ENCODE data around the gene EGFR. TPM values are rescaled to one million over a fixed set of nuclear protein-coding genes. Genes with fewer than 3 reads are reported as not detected.

Gene EGFR
- polyA plus RNA-seq, 1 donor from 2014 or later = 0.22 TPM

DNA sequence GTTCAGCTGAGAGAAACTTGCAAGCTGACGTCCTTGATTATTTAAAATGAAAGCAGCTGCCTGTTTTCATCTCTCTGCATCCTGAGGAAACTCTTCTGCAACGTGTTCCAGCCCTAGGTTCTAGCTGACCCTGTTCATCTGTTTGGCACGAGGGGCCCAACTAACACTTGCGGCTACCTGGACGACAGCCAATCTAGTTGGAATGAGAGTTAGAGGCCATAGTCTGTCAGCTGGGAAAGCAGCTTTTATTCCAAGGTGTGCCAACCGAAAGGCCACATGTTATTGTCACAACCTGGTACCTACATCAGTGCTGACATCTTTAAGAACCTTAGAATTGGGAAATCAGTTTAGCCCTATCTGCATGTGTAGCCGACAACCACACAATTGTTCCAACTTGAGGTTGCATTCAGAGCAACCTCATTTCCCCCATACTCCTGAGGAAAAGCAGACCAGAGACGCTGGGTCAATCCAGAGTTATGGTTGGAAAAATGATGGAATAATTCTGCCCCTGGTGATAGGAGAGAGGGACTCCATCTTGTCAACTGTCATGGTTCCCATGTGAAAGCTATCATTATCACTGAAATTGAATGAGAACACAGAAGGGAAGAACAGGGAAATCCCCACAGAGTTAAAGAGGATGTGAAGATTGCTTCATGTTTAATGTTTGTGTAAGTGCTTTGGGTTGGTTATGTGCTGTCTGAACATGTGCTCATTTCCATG lies 121.6 kb downstream of the EGFR start:
- Histone ChIP-seq H3K79me2 (replicated peaks; ENCODE audit: insufficient read depth, low read length) (no peaks in the 10 kb centered on the region), H3K9ac (ENCODE audit: low read length) (no peak overlapping the region), H4K20me1 (ENCODE audit: insufficient read depth) (no peaks in the 10 kb centered on the region), H3K4me2 (ENCODE audit: low read length) (no peak overlapping the region), H3K36me3 (ENCODE audit: insufficient read depth, low read length) (no peaks in the 10 kb centered on the region), H2AFZ (ENCODE audit: low read depth, low read length) (peak overlapping the region; percentile 35), H3K9me3 (ENCODE audit: low read length) (no peaks in the 10 kb centered on the region), H3K27ac (ENCODE audit: low read length) (no peak overlapping the region), H3K27me3 (ENCODE audit: insufficient read depth, low read depth, low read length) (no peaks in the 10 kb centered on the region), H3K4me3 (ENCODE audit: low read length) (no peak overlapping the region), H3K9me2 (ENCODE audit: insufficient read depth, low read length) (no peaks in the 10 kb centered on the region), H3F3A (ENCODE audit: insufficient read depth, low read length, poor library complexity, severe bottlenecking) (no peaks in the 10 kb centered on the region)
- TF ChIP-seq EZH2 (IDR thresholded peaks at IDR 0.05; ENCODE audit: borderline replicate concordance, insufficient read depth, low read length, poor library complexity, severe bottlenecking) (no peak), EP300 (conservative IDR thresholded peaks at IDR 0.05; ENCODE audit: poor library complexity, severe bottlenecking) (peak; percentile 27), TAF1 (IDR thresholded peaks at IDR 0.05; ENCODE audit: low read depth) (no peak), POLR2AphosphoS5 (IDR thresholded peaks at IDR 0.05) (peak; percentile 46), RAD21 (conservative IDR thresholded peaks at IDR 0.05) (no peak)
- TF ChIP-seq, protein P1, sequence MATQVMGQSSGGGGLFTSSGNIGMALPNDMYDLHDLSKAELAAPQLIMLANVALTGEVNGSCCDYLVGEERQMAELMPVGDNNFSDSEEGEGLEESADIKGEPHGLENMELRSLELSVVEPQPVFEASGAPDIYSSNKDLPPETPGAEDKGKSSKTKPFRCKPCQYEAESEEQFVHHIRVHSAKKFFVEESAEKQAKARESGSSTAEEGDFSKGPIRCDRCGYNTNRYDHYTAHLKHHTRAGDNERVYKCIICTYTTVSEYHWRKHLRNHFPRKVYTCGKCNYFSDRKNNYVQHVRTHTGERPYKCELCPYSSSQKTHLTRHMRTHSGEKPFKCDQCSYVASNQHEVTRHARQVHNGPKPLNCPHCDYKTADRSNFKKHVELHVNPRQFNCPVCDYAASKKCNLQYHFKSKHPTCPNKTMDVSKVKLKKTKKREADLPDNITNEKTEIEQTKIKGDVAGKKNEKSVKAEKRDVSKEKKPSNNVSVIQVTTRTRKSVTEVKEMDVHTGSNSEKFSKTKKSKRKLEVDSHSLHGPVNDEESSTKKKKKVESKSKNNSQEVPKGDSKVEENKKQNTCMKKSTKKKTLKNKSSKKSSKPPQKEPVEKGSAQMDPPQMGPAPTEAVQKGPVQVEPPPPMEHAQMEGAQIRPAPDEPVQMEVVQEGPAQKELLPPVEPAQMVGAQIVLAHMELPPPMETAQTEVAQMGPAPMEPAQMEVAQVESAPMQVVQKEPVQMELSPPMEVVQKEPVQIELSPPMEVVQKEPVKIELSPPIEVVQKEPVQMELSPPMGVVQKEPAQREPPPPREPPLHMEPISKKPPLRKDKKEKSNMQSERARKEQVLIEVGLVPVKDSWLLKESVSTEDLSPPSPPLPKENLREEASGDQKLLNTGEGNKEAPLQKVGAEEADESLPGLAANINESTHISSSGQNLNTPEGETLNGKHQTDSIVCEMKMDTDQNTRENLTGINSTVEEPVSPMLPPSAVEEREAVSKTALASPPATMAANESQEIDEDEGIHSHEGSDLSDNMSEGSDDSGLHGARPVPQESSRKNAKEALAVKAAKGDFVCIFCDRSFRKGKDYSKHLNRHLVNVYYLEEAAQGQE (IDR thresholded peaks at IDR 0.05; ENCODE audit: borderline replicate concordance) = peak; percentile 41

- H3K4me3 ChIP-seq (ENCODE audit: low read length) = no peak overlapping the region
- no peaks in the 10 kb centered on the region for H3K27me3 ChIP-seq (ENCODE audit: insufficient read depth, low read depth, low read length)
- no peak overlapping the region for H3K27ac ChIP-seq (ENCODE audit: low read length)
- no peaks in the 10 kb centered on the region for H3F3A ChIP-seq (ENCODE audit: insufficient read depth, low read length, poor library complexity, severe bottlenecking)
- H2AFZ ChIP-seq (ENCODE audit: low read depth, low read length) = peak overlapping the region; percentile 35
- H3K9ac ChIP-seq (ENCODE audit: low read length) = no peak overlapping the region
- no peak overlapping the region for H3K4me2 ChIP-seq (ENCODE audit: low read length)
- no peak for TF ChIP-seq POLR2AphosphoS5 (IDR thresholded peaks at IDR 0.05)
- TF ChIP-seq EZH2 (IDR thresholded peaks at IDR 0.05; ENCODE audit: borderline replicate concordance, insufficient read depth, low read length, poor library complexity, severe bottlenecking) = no peak
- no peak for TF ChIP-seq MXI1 (conservative IDR thresholded peaks at IDR 0.05; ENCODE audit: poor library complexity, severe bottlenecking)
- TF ChIP-seq SMC3 (conservative IDR thresholded peaks at IDR 0.05; ENCODE audit: poor library complexity) = no peak
- no peaks in the 10 kb centered on the region for H3K36me3 ChIP-seq (ENCODE audit: insufficient read depth, low read length)
- no peaks in the 10 kb centered on the region for H4K20me1 ChIP-seq (ENCODE audit: insufficient read depth)
- H3K9me3 ChIP-seq (ENCODE audit: low read length) = no peaks in the 10 kb centered on the region
- H3K9me2 ChIP-seq (ENCODE audit: insufficient read depth, low read length) = no peaks in the 10 kb centered on the region
- no peaks in the 10 kb centered on the region for H3K79me2 ChIP-seq (replicated peaks; ENCODE audit: insufficient read depth, low read length)
Measured at GRCh38 chr7:55140941-55141278, 122.1 kb downstream of the EGFR start.

- H3K27ac ChIP-seq (ENCODE audit: low read length) = no peak overlapping the region
- no peaks in the 10 kb centered on the region for H3K9me3 ChIP-seq (ENCODE audit: low read length)
- H3K9ac ChIP-seq (ENCODE audit: low read length) = no peak overlapping the region
- no peaks in the 10 kb centered on the region for H3K79me2 ChIP-seq (replicated peaks; ENCODE audit: insufficient read depth, low read length)
- TF ChIP-seq EZH2 (IDR thresholded peaks at IDR 0.05; ENCODE audit: borderline replicate concordance, insufficient read depth, low read length, poor library complexity, severe bottlenecking) = no peak
- TF ChIP-seq, protein P2, sequence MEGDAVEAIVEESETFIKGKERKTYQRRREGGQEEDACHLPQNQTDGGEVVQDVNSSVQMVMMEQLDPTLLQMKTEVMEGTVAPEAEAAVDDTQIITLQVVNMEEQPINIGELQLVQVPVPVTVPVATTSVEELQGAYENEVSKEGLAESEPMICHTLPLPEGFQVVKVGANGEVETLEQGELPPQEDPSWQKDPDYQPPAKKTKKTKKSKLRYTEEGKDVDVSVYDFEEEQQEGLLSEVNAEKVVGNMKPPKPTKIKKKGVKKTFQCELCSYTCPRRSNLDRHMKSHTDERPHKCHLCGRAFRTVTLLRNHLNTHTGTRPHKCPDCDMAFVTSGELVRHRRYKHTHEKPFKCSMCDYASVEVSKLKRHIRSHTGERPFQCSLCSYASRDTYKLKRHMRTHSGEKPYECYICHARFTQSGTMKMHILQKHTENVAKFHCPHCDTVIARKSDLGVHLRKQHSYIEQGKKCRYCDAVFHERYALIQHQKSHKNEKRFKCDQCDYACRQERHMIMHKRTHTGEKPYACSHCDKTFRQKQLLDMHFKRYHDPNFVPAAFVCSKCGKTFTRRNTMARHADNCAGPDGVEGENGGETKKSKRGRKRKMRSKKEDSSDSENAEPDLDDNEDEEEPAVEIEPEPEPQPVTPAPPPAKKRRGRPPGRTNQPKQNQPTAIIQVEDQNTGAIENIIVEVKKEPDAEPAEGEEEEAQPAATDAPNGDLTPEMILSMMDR (IDR thresholded peaks at IDR 0.05; ENCODE audit: poor library complexity, severe bottlenecking) = no peak
- no peak for TF ChIP-seq TAF1 (IDR thresholded peaks at IDR 0.05; ENCODE audit: low read depth)
- no peak for TF ChIP-seq MXI1 (conservative IDR thresholded peaks at IDR 0.05; ENCODE audit: poor library complexity, severe bottlenecking)
- TF ChIP-seq SMC3 (conservative IDR thresholded peaks at IDR 0.05; ENCODE audit: poor library complexity) = no peak
- TF ChIP-seq POLR2AphosphoS5 (IDR thresholded peaks at IDR 0.05) = no peak
- TF ChIP-seq, protein P1 (IDR thresholded peaks at IDR 0.05; ENCODE audit: borderline replicate concordance) = no peak
- TF ChIP-seq EP300 (conservative IDR thresholded peaks at IDR 0.05; ENCODE audit: poor library complexity, severe bottlenecking) = no peak
- no peak for TF ChIP-seq RAD21 (conservative IDR thresholded peaks at IDR 0.05)
- H3K36me3 ChIP-seq (ENCODE audit: insufficient read depth, low read length) = no peaks in the 10 kb centered on the region
- no peaks in the 10 kb centered on the region for H4K20me1 ChIP-seq (ENCODE audit: insufficient read depth)
- H3K4me3 ChIP-seq (ENCODE audit: low read length) = no peak overlapping the region
- no peaks in the 10 kb centered on the region for H3F3A ChIP-seq (ENCODE audit: insufficient read depth, low read length, poor library complexity, severe bottlenecking)
- no peak overlapping the region for H2AFZ ChIP-seq (ENCODE audit: low read depth, low read length)
- no peaks in the 10 kb centered on the region for H3K9me2 ChIP-seq (ENCODE audit: insufficient read depth, low read length)
- H3K4me2 ChIP-seq (ENCODE audit: low read length) = no peak overlapping the region
- no peaks in the 10 kb centered on the region for H3K27me3 ChIP-seq (ENCODE audit: insufficient read depth, low read depth, low read length)
Measured at GRCh38 chr7:55142919-55143600, 124.2 kb downstream of the EGFR start.

All from neural cell (in vitro differentiated cells).